ENCODE measurements around the gene TTLL1. TPM values are rescaled to one million over a fixed set of nuclear protein-coding genes. Genes with fewer than 3 reads are reported as not detected.

Gene TTLL1
- 15.4 TPM for total RNA-seq

GRCh38 chr22:43088984-43089717, at the start of gene TTLL1:
TSS of gene TTLL1 (minus strand) at chr22:43089391. CDS start at chr22:43075586, 13,805 bp downstream.

DNA sequence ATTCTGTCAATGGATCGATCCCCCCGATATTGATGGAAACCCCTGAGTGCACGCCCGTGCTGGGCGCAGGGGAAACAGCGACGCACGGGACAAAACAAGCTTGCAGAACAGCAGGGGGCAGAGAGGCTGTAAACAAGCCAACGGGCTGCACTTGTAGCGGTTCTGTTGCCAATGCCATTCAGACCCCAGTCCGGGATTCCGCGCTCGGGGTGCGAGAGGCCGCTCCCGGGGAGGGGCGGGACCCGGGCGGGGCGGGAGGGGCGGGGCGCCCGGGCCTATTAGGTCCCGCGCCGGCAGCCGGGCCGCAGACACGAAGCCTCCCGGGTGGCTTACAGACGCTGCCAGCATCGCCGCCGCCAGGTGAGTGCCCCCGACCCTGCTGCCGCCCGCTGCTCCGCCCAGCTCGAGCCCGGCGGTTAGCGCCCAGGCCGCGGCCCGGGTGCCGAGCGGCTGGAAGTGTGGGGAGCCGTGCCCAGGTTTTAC, 21.3 kb upstream of the TTLL1 start, which contains the start of gene BIK:
Gene BIK, plus strand, starts transcription at position 307 of the 483 bp plus-strand sequence. CDS start 13,273 bp downstream, outside the sequence.

GRCh38 chr22:43014869-43015676, 74.1 kb downstream of the TTLL1 start, which contains the start of gene PACSIN2:
TSS of gene PACSIN2 (minus strand) at chr22:43015149. CDS start at chr22:42912080, 103,069 bp downstream.

Other genes starting within 250 kb of the TTLL1 start
- gene ARFGAP3, start 232.1 kb downstream of the TTLL1 start, total RNA-seq: 60.7 TPM
- 54.4 TPM for gene PACSIN2, start 74.2 kb downstream of the TTLL1 start, total RNA-seq
- gene BIK, start 21.4 kb upstream of the TTLL1 start, total RNA-seq: not detected
- 17.4 TPM for gene MCAT, start 54.0 kb upstream of the TTLL1 start, total RNA-seq
- gene TSPO, start 62.2 kb upstream of the TTLL1 start, total RNA-seq: 75.8 TPM
- gene TTLL12, start 97.7 kb upstream of the TTLL1 start, total RNA-seq: 31.8 TPM

Data from camera-type eye (tissue), 1 donor.